IPS-20b (cell line): ENCODE data around the gene FHOD3.

Source experiments
- H3K27ac ChIP-seq: one replicate; pipeline ENCODE4 v1.5.1; 2013; ENCODE audit warnings: low read length
- H3K27me3 ChIP-seq: 2 replicates; pipeline ENCODE4 v1.6.1; 2013; ENCODE audit warnings: mild to moderate bottlenecking, low read length, inconsistent platforms; ENCODE audit not compliant: insufficient read depth
- H3K36me3 ChIP-seq: 2 replicates; pipeline ENCODE4 v1.6.1; 2013; ENCODE audit warnings: low read depth, mild to moderate bottlenecking, inconsistent platforms, low read length, moderate library complexity; ENCODE audit not compliant: insufficient read depth
- H3K4me1 ChIP-seq: 2 replicates; pipeline ENCODE4 v1.6.1; 2013; ENCODE audit warnings: mild to moderate bottlenecking, control low read depth, inconsistent platforms, low read length, moderate library complexity; ENCODE audit not compliant: insufficient read depth
- H3K4me3 ChIP-seq: 2 replicates; pipeline ENCODE4 v1.5.1; 2013; ENCODE audit warnings: mild to moderate bottlenecking, low read length, inconsistent platforms
- H3K9ac ChIP-seq: 2 replicates; pipeline ENCODE4 v1.6.1; 2013; ENCODE audit warnings: low read depth, mild to moderate bottlenecking, inconsistent platforms, low read length, moderate library complexity
- H3K9me3 ChIP-seq: 2 replicates; pipeline ENCODE4 v1.6.1; 2013; ENCODE audit warnings: mild to moderate bottlenecking, low read depth, low read length, inconsistent platforms; ENCODE audit not compliant: insufficient read depth

FHOD3 gene

DNA sequence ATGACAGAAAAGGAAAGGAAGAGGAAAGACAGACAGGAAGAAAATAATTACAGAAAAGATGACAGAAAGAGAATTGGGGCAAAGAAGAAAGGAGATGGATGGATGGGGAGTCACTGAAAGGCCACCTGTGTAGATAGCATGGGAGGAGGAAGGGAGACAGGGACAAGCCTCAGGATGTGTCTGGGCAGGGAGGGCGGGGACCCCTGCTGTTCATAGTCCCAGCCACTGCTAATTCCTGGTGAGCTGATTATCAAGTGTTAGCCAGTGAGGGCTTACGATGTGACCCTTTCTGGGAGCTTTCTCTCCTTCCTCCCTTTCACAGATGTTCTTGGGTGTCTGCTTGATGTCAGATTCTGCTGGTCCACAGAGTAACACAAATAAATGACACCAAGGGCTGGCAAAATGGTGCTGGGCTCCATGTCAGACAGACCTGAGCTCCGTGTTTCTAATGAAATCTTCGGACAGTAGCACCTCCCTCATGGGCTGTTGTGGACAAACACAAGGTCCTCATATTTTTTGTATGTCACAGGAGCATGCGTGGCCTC lies 13.6 kb downstream of the FHOD3 start:
- H3K9ac ChIP-seq = no peak overlapping the region

DNA sequence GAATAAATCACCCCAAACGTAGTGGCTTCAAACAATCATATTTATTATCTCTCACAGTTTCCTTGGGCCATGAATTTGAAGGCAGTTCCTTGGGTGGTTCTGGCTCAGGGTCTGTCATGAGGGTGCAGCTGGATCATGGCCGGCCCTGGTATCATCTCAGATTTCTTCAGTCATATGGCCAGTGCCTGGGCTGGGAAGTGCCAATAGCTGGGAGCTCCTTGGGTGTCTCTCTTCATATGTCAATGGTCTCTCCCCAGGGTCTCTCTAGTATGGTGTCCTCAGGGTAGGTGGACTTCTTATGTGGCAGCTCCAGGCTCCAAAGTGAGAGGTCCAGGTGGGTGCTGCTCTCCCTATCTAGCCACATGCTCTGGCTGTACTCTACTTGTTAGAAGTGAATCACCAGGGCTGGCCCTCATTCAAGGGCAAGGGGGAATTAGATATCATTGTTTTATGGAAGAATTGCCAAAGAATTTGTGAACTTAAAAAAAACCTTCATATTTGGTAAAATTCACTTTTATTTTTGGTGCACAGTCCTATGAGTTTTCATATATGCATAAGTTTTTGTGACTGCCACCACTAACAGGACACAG lies 15.4 kb downstream of the FHOD3 start:
- H3K27ac ChIP-seq = no peak overlapping the region
- H3K36me3 ChIP-seq = no peaks in the 10 kb centered on the region
- no peak overlapping the region for H3K4me3 ChIP-seq
- no peak overlapping the region for H3K9ac ChIP-seq
- peaks cover 4% of the 10 kb centered on the region; the same call in 1 of the 2 replicates for H3K4me1 ChIP-seq
- H3K27me3 ChIP-seq = no peaks in the 10 kb centered on the region
- no peaks in the 10 kb centered on the region for H3K9me3 ChIP-seq

More for the DNA sequence above, 13.6 kb downstream of the FHOD3 start:
- Histone ChIP-seq H3K36me3 (no peaks in the 10 kb centered on the region), H3K4me1 (peaks cover 4% of the 10 kb centered on the region; the same call in 1 of the 2 replicates), H3K27ac (no peak overlapping the region), H3K27me3 (no peaks in the 10 kb centered on the region), H3K9me3 (no peaks in the 10 kb centered on the region), H3K4me3 (no peak overlapping the region)

DNA sequence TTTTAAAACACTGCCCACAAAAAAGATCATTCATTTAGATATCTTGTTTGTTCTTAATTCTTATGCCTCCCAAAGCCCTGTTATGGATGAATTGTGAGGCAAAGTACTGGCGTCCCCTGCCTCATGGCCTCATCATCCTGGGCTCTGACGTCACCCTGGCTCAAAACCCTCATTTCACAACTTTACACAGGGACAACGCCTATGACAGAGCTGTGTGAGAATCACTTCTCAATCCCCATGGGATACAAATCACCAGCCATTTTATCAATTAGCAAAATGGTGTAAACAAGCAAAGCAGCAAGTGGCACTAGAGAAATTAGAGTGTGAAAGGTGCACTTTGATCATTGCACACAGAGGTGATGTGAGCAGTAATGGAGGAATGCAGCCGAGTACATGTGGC lies 16.6 kb downstream of the FHOD3 start:
- Histone ChIP-seq H3K9me3 (no peaks in the 10 kb centered on the region), H3K9ac (no peak overlapping the region), H3K4me1 (peaks cover 4% of the 10 kb centered on the region; the same call in 1 of the 2 replicates), H3K36me3 (no peaks in the 10 kb centered on the region), H3K27me3 (no peaks in the 10 kb centered on the region), H3K27ac (no peak overlapping the region), H3K4me3 (no peak overlapping the region)

DNA sequence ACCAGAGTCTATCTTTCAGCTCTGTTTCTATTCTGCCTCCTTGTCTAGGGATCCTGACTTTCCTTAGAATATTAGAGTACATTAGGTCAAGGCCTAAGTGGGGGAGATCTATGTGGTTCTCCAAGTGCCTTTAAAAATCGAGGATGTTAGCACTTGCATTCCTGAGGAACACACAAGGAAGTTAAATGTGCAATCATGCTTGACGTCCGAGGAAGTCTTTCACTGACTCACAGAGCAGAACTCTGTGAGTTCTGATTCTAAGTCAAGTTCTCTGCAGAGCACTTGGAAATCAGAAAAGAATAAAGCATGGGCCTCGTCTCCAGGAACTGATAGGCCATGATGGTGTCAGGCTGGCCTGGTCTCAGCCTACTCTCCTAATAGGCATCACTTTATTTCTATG lies 17.2 kb downstream of the FHOD3 start:
- Histone ChIP-seq H3K9me3 (no peaks in the 10 kb centered on the region), H3K27ac (no peak overlapping the region), H3K9ac (no peak overlapping the region), H3K4me3 (no peak overlapping the region), H3K27me3 (no peaks in the 10 kb centered on the region), H3K36me3 (no peaks in the 10 kb centered on the region), H3K4me1 (peaks cover 4% of the 10 kb centered on the region; the same call in 1 of the 2 replicates)

DNA sequence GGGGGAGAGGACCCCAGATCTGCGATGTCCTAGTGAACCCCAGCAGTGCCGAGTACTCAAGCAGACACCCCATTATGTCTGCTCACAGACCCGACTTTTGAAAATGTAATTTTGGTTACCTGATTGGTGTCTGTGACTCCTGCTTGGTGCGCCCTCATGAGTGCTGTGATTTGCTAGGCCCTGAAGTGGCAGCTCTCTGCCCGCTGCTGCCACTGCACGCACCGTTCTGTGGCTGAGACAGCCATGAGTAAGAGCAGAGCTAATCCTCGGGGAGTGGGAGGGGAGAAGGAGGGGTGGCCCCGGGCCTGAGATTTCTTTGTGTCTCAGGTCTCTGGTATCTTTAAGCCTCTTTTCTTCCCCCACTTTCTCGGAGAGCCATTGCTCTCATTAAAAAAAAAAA lies 18.2 kb downstream of the FHOD3 start:
- Histone ChIP-seq H3K9ac (no peak overlapping the region), H3K9me3 (no peaks in the 10 kb centered on the region), H3K4me1 (no peaks in the 10 kb centered on the region), H3K27me3 (no peaks in the 10 kb centered on the region), H3K36me3 (no peaks in the 10 kb centered on the region), H3K27ac (no peak overlapping the region), H3K4me3 (no peak overlapping the region)

DNA sequence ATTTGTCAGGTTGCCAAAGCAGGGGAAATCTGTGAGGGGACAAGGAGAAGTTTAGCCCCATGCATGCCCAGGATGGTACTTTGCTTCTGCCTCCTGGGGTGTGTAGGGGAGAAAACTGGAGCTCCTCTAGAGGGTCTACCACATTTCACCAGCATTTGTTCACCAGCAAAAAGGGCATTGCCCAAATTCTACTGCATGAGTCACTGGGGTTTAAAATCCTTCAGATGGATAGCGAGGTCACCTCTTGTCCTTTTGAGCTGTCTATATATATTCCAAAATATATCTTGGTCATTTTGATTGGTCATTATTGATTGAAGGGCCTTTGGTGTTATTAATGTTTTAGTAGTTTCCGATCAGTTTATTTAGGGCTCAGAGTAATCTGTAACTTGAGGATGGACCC lies 18.7 kb downstream of the FHOD3 start:
- Histone ChIP-seq H3K4me3 (no peak overlapping the region), H3K27ac (no peak overlapping the region), H3K4me1 (no peaks in the 10 kb centered on the region), H3K9me3 (no peaks in the 10 kb centered on the region), H3K9ac (no peak overlapping the region), H3K27me3 (no peaks in the 10 kb centered on the region), H3K36me3 (no peaks in the 10 kb centered on the region)

DNA sequence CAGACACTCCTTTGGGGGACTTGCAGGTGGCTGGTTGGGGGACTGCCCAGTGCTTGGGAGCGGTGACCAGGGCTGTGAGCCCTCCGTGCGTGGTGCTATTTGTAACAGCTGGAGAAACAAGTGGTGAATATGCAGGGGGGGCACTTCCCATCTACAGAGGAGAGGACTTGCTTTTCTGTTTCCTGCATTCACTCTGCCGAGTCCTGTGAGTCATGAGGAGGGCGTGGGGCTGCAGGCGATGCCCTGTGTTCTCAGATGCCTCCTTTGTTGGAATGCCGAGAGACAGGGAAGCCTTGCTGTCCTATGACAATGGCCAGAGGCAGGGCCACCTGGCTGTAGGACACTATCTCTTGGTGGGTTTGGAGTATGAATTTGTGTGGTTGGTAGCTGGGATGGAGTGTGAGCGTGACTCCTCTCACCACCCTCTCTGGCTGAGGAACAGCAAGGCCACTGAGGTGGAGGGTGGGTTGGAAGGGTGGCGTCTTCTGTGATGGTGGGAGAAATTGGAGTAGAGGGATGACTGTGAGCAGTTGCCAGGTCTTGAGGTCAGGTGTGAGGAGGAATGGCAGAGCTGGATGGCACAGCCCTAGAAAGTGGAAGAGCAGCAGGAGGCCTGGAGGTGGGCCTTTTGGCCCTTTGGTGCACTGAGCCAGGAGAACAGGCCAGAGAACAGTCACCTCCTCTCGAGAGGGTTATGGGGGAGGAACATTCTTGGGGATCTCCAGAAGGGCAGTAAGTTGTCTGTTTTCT lies 24.3 kb downstream of the FHOD3 start:
- no peaks in the 10 kb centered on the region for H3K4me1 ChIP-seq
- H3K9me3 ChIP-seq = no peaks in the 10 kb centered on the region
- H3K36me3 ChIP-seq = no peaks in the 10 kb centered on the region
- no peak overlapping the region for H3K4me3 ChIP-seq
- H3K27ac ChIP-seq = no peak overlapping the region
- H3K27me3 ChIP-seq = no peaks in the 10 kb centered on the region
- H3K9ac ChIP-seq = no peak overlapping the region

DNA sequence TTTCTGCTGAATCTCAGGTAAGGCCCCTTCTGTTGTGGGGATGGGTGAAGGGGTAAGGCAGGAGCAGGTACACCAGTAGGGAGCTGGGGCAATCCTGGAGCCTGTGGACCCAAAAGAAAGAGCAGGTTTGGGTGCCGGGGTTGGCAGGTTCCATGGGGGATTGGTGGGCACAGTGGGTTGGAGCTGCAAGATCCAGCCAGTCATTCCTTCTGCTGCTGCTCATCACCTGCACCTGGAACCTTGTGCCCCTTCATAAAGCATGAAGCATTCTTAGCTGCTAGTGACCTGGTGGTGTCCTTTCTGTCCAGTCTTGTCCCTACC lies 24.9 kb downstream of the FHOD3 start:
- Histone ChIP-seq H3K9me3 (no peaks in the 10 kb centered on the region), H3K27me3 (no peaks in the 10 kb centered on the region), H3K27ac (no peak overlapping the region), H3K36me3 (no peaks in the 10 kb centered on the region), H3K4me1 (no peaks in the 10 kb centered on the region), H3K4me3 (no peak overlapping the region), H3K9ac (no peak overlapping the region)

DNA sequence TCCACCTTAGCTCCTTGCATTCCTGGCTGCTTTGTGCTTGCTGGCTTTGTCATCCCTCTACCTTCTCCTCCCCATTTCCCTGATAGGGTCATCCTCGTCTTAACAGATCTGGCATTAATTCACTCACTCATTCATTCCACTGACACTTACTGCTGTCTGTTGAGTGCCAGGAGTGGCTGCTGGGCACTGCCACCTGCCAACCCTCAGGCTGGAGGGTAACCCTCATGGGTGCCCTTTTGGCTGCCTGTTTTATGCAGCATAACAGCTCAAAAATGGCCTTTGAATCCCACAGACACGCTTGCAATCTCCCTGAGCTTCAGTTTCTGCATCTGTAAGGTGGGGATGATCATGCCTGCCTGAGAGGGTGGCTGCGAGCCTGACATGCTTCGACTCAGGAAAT lies 25.2 kb downstream of the FHOD3 start:
- no peak overlapping the region for H3K9ac ChIP-seq
- H3K4me1 ChIP-seq = no peaks in the 10 kb centered on the region
- H3K27ac ChIP-seq = no peak overlapping the region
- no peak overlapping the region for H3K4me3 ChIP-seq
- no peaks in the 10 kb centered on the region for H3K9me3 ChIP-seq
- H3K27me3 ChIP-seq = no peaks in the 10 kb centered on the region
- no peaks in the 10 kb centered on the region for H3K36me3 ChIP-seq

DNA sequence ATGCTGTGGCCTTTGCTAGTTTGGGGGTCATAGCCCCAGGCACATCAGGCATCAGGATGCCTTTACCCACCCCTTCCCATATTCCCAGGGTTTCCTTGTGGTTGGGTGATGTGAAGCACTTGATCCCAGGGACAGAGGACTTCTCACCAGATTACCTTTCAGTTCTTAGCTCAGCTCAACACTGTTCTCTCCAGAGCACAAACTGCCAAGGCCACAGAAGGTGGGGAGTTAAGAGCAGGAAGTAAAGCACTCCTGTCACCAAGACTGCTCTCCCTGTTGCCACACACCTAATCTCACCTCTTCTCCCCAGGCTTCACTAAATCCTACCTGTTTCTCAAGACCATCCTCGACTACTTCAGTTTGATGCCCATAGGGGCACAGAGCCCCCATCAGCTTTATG lies 25.9 kb downstream of the FHOD3 start:
- Histone ChIP-seq H3K36me3 (no peaks in the 10 kb centered on the region), H3K9me3 (no peaks in the 10 kb centered on the region), H3K4me1 (no peaks in the 10 kb centered on the region), H3K27me3 (no peaks in the 10 kb centered on the region), H3K4me3 (no peak overlapping the region), H3K27ac (no peak overlapping the region), H3K9ac (no peak overlapping the region)

DNA sequence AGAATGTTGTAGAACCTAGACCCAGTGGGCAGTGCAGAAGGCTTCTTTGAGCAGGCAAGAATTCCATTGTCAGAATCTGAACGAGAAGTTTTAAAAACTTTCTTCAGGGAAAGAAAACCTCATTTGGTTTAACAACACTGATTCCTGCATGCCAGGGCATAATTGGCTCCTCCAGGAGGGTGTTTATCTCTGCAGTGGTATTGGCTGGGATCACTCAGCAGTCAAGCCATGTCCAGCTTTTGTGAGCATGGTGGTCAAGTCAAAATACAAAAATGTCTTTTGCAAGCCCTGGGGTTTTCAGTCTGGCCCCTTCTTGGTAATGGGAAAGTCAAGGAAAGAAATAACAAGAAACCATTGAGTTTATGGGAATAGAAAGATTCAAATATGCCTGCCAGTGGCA lies 28.3 kb downstream of the FHOD3 start:
- no peaks in the 10 kb centered on the region for H3K9me3 ChIP-seq
- H3K4me3 ChIP-seq = no peak overlapping the region
- no peak overlapping the region for H3K27ac ChIP-seq
- H3K27me3 ChIP-seq = no peaks in the 10 kb centered on the region
- peaks cover 6% of the 10 kb centered on the region; the same call in 1 of the 2 replicates for H3K4me1 ChIP-seq
- H3K36me3 ChIP-seq = no peaks in the 10 kb centered on the region
- no peak overlapping the region for H3K9ac ChIP-seq

DNA sequence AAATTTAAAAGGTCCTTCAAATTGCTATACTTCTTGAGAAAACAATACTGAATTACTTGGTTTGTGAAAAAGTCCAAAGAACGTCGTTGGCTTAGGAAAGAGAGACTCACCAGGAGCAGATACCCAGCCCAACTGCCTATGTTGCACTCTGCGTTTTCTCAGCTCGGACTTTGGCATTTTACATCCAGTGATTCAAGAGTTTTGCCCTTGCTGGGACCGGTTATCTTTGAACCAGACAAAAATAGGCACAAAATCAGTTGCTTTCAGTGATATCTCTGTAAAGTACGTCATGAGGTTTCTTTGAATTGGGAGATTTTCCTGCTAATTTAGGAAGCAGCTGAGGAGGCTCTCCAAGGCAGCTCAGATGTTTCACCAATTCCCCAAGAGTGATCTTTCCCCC lies 29.3 kb downstream of the FHOD3 start:
- H3K27ac ChIP-seq = no peak overlapping the region
- H3K4me1 ChIP-seq = peaks cover 13% of the 10 kb centered on the region; the same call in 1 of the 2 replicates
- no peaks in the 10 kb centered on the region for H3K36me3 ChIP-seq
- no peaks in the 10 kb centered on the region for H3K27me3 ChIP-seq
- H3K4me3 ChIP-seq = no peak overlapping the region
- H3K9ac ChIP-seq = no peak overlapping the region
- no peaks in the 10 kb centered on the region for H3K9me3 ChIP-seq
